ENCODE measurements around the gene KRT34.

DNA sequence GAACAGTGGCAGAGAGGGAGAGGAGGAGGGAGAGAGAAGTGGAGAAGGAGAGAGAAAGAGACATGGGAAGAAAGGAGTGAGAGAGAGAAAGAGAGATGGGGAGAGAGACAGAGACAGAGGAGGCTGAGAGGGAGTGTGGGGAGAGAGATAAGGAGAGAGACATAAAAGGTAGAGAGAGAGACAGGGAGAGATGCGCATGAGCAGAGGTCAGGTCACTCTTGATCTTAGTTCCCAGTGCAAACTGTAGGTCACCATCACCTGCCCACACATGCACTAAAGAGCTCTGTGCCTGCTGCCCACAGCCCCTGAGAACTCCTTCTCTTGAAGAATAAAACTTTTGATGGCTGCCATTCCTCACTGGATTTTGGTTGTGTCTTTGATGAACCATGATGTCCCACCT is 46.4 kb downstream of the KRT34 start:
- TF ChIP-seq CTCF (IDR thresholded peaks at IDR 0.05; ENCODE audit: low read depth, low read length, poor library complexity, severe bottlenecking) (no peak), EZH2phosphoT487 (IDR thresholded peaks at IDR 0.05; ENCODE audit: borderline replicate concordance, low read length) (no peak)
